Measurements from ENCODE around the gene SH3BP5L. TPM values are rescaled to one million over a fixed set of nuclear protein-coding genes. Genes with fewer than 3 reads are reported as not detected.

SH3BP5L gene
- total and polyA plus RNA-seq, 2 of the 8 experiments (the other 6 are each of a cell fraction or from before 2014, with no cell fraction given) = 20.2 to 28.4 TPM

DNA sequence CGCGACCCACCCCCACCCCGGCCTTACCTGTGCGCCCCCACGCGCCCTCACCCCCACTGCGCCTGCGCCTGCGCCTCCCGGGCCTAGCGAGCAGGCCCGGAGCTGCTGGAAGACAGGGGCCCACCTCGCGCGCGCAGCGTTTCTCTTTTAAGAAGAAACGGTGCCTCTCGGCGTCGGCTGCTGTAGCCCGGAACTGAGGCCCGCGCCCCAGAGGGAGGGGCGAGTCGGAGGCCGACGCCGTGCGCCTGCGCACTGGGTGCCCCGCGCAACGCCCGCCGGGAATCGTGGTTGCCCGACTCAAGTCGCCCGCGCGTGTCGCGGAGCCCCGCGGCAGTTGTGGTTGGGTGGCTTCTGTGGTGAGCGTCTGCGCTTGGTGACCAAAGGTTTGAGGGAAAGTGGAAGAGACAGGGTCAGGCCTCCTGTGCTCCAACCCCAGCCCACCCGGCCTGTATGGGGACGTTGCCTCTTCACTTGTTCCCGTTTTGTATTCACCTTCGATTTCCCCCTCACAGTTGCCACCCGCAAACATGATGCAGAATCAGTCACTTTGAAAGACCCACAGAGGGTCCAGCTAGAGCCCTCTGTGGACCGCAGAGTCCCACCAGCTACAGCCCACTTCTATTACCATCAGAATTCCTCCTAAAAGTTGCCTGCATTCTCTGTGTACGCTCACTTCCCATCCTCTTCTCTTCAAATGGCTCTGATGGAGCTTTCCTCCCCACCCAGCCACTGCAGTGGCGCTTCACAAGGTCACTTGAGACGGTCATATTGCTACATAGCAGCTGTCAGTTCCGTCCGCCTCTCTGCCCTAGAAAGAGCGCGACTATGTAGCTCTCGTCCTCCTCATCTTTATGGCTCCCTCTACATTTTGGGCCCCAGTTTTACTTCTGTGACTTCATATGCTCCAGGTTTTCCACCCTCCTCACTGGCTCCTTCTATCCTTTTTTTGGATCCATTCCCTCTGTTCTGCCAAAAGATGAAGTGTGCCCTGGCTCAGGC is 33.5 kb upstream of the SH3BP5L start, which contains the start of gene ZNF692 (continued):
- TF ChIP-seq KDM4A (IDR thresholded peaks at IDR 0.05; ENCODE audit: low read depth, low read length, severe bottlenecking) = peak; percentile 58

Measured in H1 (cell line).